ENCODE measurements around the gene DIAPH2. TPM values are rescaled to one million over a fixed set of nuclear protein-coding genes. Genes with fewer than 3 reads are reported as not detected.

DIAPH2 gene
- total RNA-seq, 8 experiments from 2014 or later: 2.6 to 12.7 (median 3.9) TPM

DNA sequence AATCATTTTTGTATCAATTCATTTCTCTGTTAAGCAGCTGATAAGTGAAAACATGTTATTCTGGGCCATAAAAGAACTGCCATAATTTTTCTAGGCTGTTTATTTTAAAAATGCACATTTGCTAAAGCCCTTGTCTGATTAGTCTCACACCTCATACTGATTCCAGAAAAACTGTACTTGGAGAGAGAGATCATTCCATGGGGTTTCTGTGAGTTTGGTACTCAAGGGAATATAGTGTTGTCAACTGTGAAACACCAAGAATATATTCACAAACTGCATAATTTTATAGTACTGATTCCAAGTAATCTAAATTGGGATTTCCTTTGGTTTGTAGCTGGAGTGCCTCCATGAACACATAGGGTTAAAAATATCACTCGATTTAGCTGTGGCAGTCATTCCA is 746.6 kb downstream of the DIAPH2 start:
- no peak for ATAC-seq (replicated peaks in 6 of 8)
- H3K4me1 ChIP-seq (replicated peaks in 1 of 2): no peaks in the 10 kb centered on the region
- WGBS, 10 experiments: 58 to 100% methylated on average over 1 of the region's 1 CpG; no CpG with 5 or more reads in 8 of the 10 experiments
- no peak overlapping the region for H3K27ac ChIP-seq
- in situ Hi-C loops (cut with MboI; ENCODE audit: low pct_unique_long_range_greater_than_20kb in 2 of 9, low sequenced_read_pairs in 9 of 9, unreplicated experiment in 9 of 9): no loop called here
- no peak overlapping the region for H3K4me3 ChIP-seq

DNA sequence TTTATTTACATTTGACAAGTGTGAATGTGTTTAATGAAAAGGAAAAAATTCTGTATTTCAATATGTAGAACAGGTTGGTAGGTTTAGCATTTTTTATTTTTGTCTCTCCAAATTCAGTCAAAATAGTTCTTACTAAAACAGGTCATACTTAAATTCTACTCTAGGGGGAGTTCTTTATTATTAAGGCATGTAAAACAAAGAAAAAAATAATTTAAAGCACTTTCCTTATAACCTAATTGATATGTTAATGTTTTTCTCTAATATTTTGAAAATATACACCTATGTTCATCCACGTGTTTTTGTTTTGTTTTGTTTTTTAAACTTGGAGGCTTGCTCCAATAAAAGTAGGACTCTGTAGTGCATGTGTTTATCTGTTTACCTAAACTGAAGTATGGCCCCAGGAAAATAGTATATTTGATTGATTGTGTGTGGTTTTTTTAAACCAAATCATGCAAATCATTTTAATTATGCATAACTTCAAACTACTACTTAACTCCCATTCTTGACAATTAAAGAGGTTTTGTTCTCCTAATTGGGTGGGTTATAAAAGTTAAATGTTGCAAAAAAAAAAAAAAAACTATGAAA is 761.7 kb downstream of the DIAPH2 start:
- WGBS, 10 experiments: 50 to 100% (median 80%) methylated on average over 1 of the region's 1 CpG; no CpG with 5 or more reads in 5 of the 10 experiments
- in situ Hi-C loops (cut with MboI; ENCODE audit: low pct_unique_long_range_greater_than_20kb in 2 of 9, low sequenced_read_pairs in 9 of 9, unreplicated experiment in 9 of 9): no loop called here
- H3K4me3 ChIP-seq: no peak overlapping the region
- H3K27ac ChIP-seq: no peak overlapping the region
- ATAC-seq (replicated peaks in 6 of 8): no peak
- peaks cover 7 to 28% of the 10 kb centered on the region in 2 donors for H3K4me1 ChIP-seq (replicated peaks in 1 of 2)

DNA sequence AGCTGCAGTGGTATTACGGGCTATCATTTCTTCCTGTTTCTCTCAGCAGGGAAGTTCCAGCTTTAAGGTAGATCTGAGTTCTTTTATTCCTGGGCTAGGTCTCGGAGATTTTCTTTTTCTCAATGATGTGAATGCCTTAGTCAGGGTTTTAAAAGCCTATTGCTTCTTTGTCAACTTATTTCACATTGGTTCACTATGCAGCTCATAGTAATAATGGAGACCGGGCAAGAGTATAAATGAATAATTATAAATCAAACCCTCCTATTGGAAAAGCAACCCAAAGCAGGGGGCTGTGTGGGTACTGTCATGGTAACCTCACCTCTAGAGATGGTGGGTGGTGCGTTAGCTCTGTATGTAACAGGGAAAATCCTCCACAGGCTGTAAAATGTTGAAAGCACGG is 762.7 kb downstream of the DIAPH2 start:
- WGBS, 10 experiments: 28 to 100% (median 41%) methylated on average over 1 to 5 of the region's 5 CpGs; no CpG with 5 or more reads in 3 of the 10 experiments
- peaks cover 7 to 28% of the 10 kb centered on the region in 2 donors for H3K4me1 ChIP-seq (replicated peaks in 1 of 2)
- in situ Hi-C loops (cut with MboI; ENCODE audit: low pct_unique_long_range_greater_than_20kb in 2 of 9, low sequenced_read_pairs in 9 of 9, unreplicated experiment in 9 of 9): no loop called here

DNA sequence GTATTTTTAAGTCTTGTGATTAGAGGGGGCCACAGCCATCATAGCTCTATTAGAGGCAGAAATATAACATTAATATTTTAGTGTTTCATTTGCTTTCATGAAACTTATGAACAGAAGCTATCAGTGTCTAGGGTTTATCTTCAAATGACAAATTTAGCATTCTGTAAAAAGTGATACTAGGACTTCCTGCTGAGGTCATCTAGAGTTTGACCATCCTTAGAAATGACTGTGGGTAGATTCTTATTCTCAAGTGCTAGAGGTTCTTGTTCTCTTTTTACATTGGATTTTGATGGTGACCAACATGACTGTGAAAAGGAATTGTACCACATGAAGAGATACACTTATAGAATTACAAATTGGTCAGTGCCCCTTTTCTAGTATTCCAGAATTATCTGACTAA is 767.6 kb downstream of the DIAPH2 start:
- Histone ChIP-seq H3K4me3 (no peak overlapping the region), H3K27ac (no peak overlapping the region), H3K4me1 (replicated peaks in 1 of 2) (peaks cover 3 to 11% of the 10 kb centered on the region in 2 donors)
- ATAC-seq (replicated peaks in 6 of 8): no peak
- in situ Hi-C loops (cut with MboI; ENCODE audit: low pct_unique_long_range_greater_than_20kb in 2 of 9, low sequenced_read_pairs in 9 of 9, unreplicated experiment in 9 of 9): no loop called here

More for the DNA sequence above, 762.7 kb downstream of the DIAPH2 start:
- Histone ChIP-seq H3K27ac (no peak overlapping the region), H3K4me3 (no peak overlapping the region)
- ATAC-seq (replicated peaks in 6 of 8): peak in 4 of 8 experiments; percentile 35 to 61 (median 45)

DNA sequence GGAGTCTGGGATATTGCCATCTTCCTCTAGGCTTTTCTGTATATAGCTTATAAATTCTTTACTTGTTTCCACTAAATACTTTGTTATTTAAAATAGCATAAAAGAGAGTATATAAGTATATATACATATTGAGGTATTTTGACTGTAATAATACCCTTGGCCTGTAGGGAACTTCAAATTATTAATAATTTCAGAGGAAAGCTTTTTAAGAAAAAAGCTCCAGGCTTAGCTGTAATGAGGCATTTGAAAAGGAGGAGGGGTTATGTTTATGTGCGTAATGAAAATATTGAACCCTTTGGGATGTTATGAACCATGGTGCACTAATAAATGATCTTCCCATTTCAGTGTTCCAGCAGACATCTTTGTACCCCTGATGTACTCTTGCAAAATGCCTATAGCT is 777.1 kb downstream of the DIAPH2 start:
- no peak overlapping the region for H3K4me3 ChIP-seq
- ATAC-seq (replicated peaks in 6 of 8): no peak
- in situ Hi-C loops (cut with MboI; ENCODE audit: low pct_unique_long_range_greater_than_20kb in 2 of 9, low sequenced_read_pairs in 9 of 9, unreplicated experiment in 9 of 9): no loop called here
- H3K27ac ChIP-seq: no peak overlapping the region
- WGBS, 10 experiments: 92% methylated on average over 1 of the region's 1 CpG; no CpG with 5 or more reads in 9 of the 10 experiments
- H3K4me1 ChIP-seq (replicated peaks in 1 of 2): no peaks in the 10 kb centered on the region

DNA sequence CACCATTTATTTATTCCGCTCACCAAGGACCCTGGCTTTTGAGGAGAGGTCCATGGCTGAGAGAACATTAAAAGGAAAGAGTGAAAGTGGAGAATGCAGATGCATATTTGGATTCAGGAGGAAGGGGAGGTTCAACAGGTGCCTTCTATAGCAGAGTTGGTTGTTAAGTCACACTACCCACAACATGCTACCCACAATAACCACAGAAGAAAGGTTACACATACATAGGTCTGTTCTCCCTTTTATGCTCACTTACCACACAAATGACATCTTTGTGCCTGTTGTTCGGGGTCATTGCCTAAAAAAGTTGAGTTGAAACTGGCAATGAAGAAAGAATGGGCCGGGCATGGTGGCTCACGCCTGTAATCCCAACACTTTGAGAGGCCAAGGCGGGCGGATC is 786.4 kb downstream of the DIAPH2 start:
- ATAC-seq (replicated peaks in 6 of 8): no peak
- in situ Hi-C loops (cut with MboI; ENCODE audit: low pct_unique_long_range_greater_than_20kb in 2 of 9, low sequenced_read_pairs in 9 of 9, unreplicated experiment in 9 of 9): no loop called here
- WGBS, 10 experiments: 60 to 100% (median 84%) methylated on average over 1 to 6 of the region's 6 CpGs; no CpG with 5 or more reads in 6 of the 10 experiments
- Histone ChIP-seq H3K4me1 (replicated peaks in 1 of 2) (peaks cover 0 to 9% of the 10 kb centered on the region in 2 donors), H3K4me3 (no peak overlapping the region), H3K27ac (no peak overlapping the region)

DNA sequence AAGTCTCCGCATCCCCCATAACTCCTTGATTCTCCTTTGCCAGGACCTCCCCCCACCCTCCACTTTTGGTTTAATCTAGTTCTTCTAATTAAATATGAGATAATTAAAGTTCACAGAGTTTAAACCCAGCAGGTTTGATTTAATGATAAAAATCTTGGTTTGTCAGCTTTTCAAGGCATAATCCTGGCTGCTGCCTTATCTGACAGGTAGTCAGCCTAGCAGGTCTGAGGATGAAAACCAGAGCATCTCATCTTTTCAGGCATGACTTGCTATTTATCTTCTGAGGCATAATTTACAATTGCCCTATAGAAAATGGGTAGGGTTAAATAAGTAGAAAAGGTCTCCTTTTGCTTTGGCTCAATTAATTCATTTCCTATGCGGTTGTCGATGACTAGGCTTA is 790.3 kb downstream of the DIAPH2 start:
- H3K4me1 ChIP-seq (replicated peaks in 1 of 2): peaks cover 0 to 9% of the 10 kb centered on the region in 2 donors
- in situ Hi-C loops (cut with MboI; ENCODE audit: low pct_unique_long_range_greater_than_20kb in 2 of 9, low sequenced_read_pairs in 9 of 9, unreplicated experiment in 9 of 9): no loop called here
- H3K4me3 ChIP-seq: no peak overlapping the region
- no peak for ATAC-seq (replicated peaks in 6 of 8)
- no peak overlapping the region for H3K27ac ChIP-seq
- 20 to 83% (median 60%) methylated on average over 1 to 3 of the region's 3 CpGs; no CpG with 5 or more reads in 5 of the 10 experiments for WGBS, 10 experiments

DNA sequence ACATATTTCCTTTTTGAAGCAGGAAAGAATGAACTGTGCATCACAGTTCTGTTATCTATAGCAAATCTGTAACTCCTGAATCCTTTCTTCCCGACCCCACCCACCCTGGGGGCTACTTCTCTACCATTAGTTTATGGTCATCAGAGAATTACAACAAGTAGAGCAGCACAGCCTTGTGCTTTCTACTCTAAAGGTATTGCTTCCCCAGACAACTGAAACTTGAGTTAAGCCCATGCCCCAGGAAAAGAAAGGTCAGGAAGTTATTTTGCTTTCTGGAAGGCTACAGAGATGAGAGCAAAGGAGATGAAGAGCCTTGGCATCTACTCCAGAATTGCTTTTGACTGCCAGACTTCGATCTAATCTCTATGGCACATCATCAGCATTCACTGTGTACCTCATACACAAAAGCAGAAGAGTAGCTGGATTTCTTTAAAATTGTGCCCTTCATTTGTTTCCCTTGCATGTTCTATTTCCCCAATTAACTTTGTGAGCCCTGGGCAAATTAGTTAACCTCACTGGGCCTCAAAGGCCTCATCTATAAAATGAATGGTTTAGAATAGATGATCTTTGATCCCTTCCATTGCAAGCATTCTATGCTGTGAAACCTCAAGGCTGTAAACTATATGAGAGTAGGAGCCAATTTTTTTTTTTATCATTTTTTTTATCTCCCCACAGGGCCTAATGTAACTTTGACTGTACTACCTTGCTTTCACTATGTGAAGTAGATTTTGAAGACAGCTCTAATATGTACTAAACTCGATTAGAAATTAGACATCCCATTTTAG is 794.7 kb downstream of the DIAPH2 start:
- in situ Hi-C loops (cut with MboI; ENCODE audit: low pct_unique_long_range_greater_than_20kb in 2 of 9, low sequenced_read_pairs in 9 of 9, unreplicated experiment in 9 of 9): no loop called here
- Histone ChIP-seq H3K4me1 (replicated peaks in 1 of 2) (peaks cover 3 to 15% of the 10 kb centered on the region in 2 donors), H3K4me3 (no peak overlapping the region), H3K27ac (no peak overlapping the region)
- no peak for ATAC-seq (replicated peaks in 6 of 8)
- WGBS, 10 experiments: 18 to 100% (median 64%) methylated on average over 1 to 3 of the region's 3 CpGs; no CpG with 5 or more reads in 6 of the 10 experiments

DNA sequence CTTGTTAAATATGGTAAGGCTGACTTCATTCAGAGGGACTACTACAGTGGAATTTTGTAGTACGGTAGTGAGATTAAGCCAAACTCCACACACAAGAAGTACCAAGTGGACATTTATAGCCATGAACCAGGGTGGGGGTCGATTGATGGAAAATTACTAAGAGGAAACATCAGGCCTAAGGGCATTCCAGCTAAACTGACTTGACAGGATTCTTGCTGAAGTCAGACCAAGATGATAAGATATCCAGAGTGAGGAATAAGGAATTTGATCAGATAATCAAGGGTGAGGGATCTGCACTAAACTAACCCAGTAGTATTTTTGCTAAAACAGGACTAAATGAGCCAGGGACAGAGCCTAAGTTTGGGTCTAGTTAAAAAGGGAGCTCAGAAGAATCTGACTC is 796.6 kb downstream of the DIAPH2 start:
- no peak for ATAC-seq (replicated peaks in 6 of 8)
- Histone ChIP-seq H3K4me1 (replicated peaks in 1 of 2) (peaks cover 3 to 8% of the 10 kb centered on the region in 2 donors), H3K27ac (no peak overlapping the region), H3K4me3 (no peak overlapping the region)
- in situ Hi-C loops (cut with MboI; ENCODE audit: low pct_unique_long_range_greater_than_20kb in 2 of 9, low sequenced_read_pairs in 9 of 9, unreplicated experiment in 9 of 9): no loop called here
- WGBS, 10 experiments: 50 to 100% (median 76%) methylated on average over 1 to 2 of the region's 2 CpGs; no CpG with 5 or more reads in 6 of the 10 experiments

DNA sequence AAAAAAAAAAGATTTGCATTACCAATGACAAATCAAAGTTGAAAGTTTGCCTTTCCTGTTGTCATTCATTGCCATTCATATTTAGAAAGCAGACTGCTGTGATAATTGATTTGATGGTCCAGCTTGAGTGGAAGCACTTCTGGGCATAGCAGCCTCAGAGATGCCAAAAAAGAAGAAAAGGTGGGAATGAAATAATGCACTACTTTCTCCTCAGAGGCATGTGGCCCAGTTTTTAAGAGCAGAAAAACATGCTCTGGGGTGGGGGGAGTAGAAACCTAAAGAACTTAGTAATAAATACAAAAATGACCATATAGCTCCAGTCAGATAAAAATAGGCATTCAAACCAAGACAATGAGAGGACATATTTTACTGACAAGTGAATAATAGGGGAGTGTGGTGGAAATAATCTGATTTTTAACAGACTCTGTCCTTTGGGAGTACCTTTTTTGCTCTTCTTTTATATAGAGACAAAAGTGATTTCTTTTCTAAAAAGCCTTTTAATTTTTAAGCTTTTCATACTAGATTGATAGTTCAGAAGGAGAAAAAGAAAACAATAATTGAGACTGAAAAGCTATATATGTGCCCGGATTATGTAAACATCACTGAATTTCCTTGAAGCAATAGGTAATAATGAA is 798.1 kb downstream of the DIAPH2 start:
- Histone ChIP-seq H3K4me1 (replicated peaks in 1 of 2) (peaks cover 3 to 8% of the 10 kb centered on the region in 2 donors), H3K4me3 (no peak overlapping the region), H3K27ac (no peak overlapping the region)
- WGBS, 10 experiments: 20 to 100% (median 42%) methylated on average over 1 of the region's 1 CpG; no CpG with 5 or more reads in 4 of the 10 experiments
- in situ Hi-C loops (cut with MboI; ENCODE audit: low pct_unique_long_range_greater_than_20kb in 2 of 9, low sequenced_read_pairs in 9 of 9, unreplicated experiment in 9 of 9): no loop called here
- no peak for ATAC-seq (replicated peaks in 6 of 8)

DNA sequence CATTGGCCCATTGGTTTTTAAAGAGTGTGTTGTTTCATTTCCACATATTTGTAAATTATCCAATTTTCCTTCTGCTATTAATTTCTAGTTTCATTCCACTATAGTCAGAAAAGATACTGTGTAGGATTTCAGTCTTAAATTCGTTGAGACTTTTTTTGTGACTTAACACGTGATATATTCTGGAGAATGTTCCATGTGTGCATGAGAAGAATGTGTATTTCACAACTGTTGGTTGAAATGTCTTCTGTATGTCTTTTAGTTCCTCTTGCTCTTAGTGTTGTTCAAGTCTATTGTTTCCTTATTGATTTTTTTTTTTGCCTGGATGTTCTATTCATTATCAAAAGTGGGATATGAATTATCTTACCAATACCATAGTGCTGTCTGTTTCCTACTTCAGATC is 806.0 kb downstream of the DIAPH2 start:
- Histone ChIP-seq H3K4me1 (replicated peaks in 1 of 2) (no peaks in the 10 kb centered on the region), H3K27ac (no peak overlapping the region), H3K4me3 (no peak overlapping the region)
- in situ Hi-C loops (cut with MboI; ENCODE audit: low pct_unique_long_range_greater_than_20kb in 2 of 9, low sequenced_read_pairs in 9 of 9, unreplicated experiment in 9 of 9): no loop called here
- 0 to 100% (median 53%) methylated on average over 1 to 2 of the region's 2 CpGs; no CpG with 5 or more reads in 3 of the 10 experiments for WGBS, 10 experiments
- no peak for ATAC-seq (replicated peaks in 6 of 8)

DNA sequence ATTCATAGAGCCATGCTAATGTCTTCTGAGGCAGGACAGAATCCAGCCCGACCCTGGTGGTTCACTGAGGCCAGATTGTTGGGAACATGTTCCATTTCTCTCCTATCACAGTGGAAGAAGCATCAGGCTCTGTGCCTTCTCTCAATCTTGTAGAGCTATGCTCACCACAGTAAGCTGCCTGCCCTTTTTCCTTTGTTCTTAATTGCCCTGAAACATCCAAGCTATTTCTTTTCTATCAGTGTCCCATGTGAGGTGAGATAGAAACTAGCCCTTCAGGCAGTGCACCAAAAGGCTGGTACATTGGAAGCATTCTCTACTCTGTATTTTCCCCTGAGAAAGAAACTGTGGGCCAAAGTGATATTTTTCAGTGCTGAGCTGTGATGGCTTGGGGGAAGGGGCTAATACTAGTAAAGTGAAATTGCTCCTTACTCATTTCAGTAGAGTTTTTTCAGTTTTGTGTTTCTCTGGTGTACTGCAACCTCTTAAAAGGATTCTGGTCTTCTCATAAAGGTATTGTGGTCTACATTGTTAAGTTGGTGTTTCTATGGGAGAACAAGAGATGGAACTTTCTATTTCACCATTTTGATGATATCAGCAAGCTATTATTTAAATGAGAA is 810.2 kb downstream of the DIAPH2 start:
- Histone ChIP-seq H3K4me1 (replicated peaks in 1 of 2) (no peaks in the 10 kb centered on the region), H3K4me3 (no peak overlapping the region), H3K27ac (no peak overlapping the region)
- ATAC-seq (replicated peaks in 6 of 8): no peak
- WGBS, 10 experiments: 0% methylated on average over 1 of the region's 1 CpG; no CpG with 5 or more reads in 9 of the 10 experiments
- in situ Hi-C loops (cut with MboI; ENCODE audit: low pct_unique_long_range_greater_than_20kb in 2 of 9, low sequenced_read_pairs in 9 of 9, unreplicated experiment in 9 of 9): no loop called here

DNA sequence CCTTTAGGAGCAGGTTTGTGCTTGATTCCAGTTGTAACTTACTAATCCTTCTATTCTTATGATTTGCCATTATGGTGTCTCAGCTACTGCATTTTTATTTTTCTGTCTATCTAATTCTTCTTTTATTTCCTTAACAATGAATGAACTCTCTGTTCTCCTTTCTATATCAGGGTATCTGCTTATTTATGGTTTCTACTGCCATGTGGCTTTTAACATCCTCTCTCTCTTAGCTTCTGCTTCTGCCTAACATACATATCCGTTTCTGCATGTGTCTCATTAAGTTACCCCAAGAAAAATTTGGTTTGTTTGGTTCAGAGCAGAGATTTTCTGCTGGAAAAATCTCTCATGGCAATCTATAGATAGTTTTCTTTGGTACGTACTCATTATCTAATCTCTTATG is 813.5 kb downstream of the DIAPH2 start:
- in situ Hi-C loops (cut with MboI; ENCODE audit: low pct_unique_long_range_greater_than_20kb in 2 of 9, low sequenced_read_pairs in 9 of 9, unreplicated experiment in 9 of 9): no loop called here
- Histone ChIP-seq H3K27ac (no peak overlapping the region), H3K4me1 (replicated peaks in 1 of 2) (no peaks in the 10 kb centered on the region), H3K4me3 (no peak overlapping the region)
- ATAC-seq (replicated peaks in 6 of 8): no peak
- 59 to 100% (median 89%) methylated on average over 1 to 2 of the region's 2 CpGs; no CpG with 5 or more reads in 4 of the 10 experiments for WGBS, 10 experiments
